ENCODE measurements around the gene OR52E5.

OR52E5 gene

DNA sequence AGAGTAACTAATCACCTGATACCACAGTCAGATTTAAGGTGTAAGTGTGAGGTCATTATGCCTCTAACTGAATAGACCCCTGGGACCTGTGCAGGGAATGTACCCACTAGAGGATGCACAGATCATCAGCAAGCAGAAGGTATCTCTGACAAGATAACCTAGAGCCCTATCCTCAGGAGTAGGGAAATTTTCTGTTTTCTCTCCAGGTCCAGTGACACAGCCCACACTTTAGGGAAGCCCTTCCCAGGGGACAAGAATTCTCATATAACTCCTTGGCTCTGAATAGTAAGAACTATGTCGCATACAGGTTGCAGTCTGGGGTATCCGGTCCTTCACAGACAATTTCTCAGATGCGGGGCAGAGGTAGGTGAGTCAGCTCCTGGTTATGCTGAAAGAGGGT is at the start of gene OR52E5:
OR52E5 (plus strand) TSS at position 301 of the 400 bp plus-strand sequence. CDS start 7,569 bp downstream, outside the sequence.
- H3K27ac ChIP-seq = no peak within 1 kb of the TSS
- ChIA-PET POLR2A (ENCODE audit: low non-redundant PET) (no interaction called here), CTCF (no interaction called here)
- DNase-seq (ENCODE audit: low spot score) = no peak
- TF ChIP-seq, protein P1, sequence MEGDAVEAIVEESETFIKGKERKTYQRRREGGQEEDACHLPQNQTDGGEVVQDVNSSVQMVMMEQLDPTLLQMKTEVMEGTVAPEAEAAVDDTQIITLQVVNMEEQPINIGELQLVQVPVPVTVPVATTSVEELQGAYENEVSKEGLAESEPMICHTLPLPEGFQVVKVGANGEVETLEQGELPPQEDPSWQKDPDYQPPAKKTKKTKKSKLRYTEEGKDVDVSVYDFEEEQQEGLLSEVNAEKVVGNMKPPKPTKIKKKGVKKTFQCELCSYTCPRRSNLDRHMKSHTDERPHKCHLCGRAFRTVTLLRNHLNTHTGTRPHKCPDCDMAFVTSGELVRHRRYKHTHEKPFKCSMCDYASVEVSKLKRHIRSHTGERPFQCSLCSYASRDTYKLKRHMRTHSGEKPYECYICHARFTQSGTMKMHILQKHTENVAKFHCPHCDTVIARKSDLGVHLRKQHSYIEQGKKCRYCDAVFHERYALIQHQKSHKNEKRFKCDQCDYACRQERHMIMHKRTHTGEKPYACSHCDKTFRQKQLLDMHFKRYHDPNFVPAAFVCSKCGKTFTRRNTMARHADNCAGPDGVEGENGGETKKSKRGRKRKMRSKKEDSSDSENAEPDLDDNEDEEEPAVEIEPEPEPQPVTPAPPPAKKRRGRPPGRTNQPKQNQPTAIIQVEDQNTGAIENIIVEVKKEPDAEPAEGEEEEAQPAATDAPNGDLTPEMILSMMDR (conservative IDR thresholded peaks at IDR 0.05; ENCODE audit: low read depth) = no peak

DNA sequence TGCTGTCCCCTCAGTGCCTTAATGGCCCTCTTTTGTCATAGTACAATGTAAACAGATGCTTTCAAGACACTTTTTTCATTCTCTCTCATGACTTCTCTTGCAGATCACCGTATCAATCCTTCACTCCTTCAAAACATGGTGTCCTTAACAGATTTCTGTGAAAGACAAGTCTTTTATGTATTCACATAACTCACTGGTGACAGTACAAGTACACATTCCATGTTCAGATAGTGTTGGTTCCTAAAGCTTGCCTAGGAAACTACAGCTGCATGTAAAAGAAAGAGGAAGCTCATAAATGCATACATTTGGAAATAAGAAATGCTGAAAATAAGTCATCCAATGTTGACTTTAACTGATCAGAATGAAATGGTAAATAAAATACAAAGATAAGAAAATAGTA is 46.3 kb upstream of the OR52E5 start:
- no peak overlapping the region for H3K27ac ChIP-seq
- POLR2A ChIA-PET (ENCODE audit: low non-redundant PET) = no interaction called here
- no peak for DNase-seq (ENCODE audit: low spot score)
- CTCF ChIA-PET = no interaction called here
- TF ChIP-seq, protein P1 (conservative IDR thresholded peaks at IDR 0.05; ENCODE audit: low read depth) = no peak

DNA sequence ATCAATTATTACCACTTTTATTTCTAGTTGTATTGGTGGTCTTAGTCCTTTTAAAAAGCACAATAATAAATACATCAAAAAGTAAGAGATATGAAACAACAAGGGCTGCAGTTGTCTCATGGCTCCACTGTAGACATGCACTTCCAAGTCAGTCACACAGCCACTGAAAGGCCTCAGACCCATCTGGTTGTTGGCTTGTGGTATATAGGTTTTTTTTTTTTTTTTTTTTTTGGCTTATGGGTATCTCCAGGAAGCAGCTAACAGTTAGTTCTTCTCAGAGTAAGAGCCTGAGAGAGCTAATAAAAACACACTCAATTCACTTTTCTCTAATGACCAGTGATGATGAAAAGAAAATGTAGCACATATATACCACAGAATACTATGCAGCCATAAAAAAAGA is 45.3 kb upstream of the OR52E5 start:
- no peak overlapping the region for H3K27ac ChIP-seq
- CTCF ChIA-PET = no interaction called here
- no peak for DNase-seq (ENCODE audit: low spot score)
- POLR2A ChIA-PET (ENCODE audit: low non-redundant PET) = no interaction called here
- TF ChIP-seq, protein P1 (conservative IDR thresholded peaks at IDR 0.05; ENCODE audit: low read depth) = no peak

DNA sequence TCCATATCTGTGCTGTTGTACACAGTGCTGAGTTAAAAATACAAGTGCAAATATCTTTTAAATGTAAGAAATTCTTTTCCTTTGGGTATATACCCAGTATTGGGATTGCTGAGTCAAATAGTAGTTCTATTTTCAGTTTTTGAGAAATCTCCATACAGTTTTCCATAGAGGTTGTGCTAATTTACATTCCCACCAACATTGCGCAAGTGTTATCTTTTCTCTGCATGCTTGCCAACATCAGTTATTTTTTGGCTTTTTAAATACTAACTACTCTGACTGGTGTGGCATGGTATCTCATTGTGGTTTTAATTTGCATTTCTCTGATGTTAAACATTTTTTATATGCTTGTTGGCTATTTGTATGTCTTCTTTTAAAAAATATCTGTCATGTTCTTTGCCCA is 42.0 kb upstream of the OR52E5 start:
- no peak for DNase-seq (ENCODE audit: low spot score)
- TF ChIP-seq, protein P1 (conservative IDR thresholded peaks at IDR 0.05; ENCODE audit: low read depth) = no peak
- CTCF ChIA-PET = no interaction called here
- H3K27ac ChIP-seq = no peak overlapping the region
- POLR2A ChIA-PET (ENCODE audit: low non-redundant PET) = no interaction called here

DNA sequence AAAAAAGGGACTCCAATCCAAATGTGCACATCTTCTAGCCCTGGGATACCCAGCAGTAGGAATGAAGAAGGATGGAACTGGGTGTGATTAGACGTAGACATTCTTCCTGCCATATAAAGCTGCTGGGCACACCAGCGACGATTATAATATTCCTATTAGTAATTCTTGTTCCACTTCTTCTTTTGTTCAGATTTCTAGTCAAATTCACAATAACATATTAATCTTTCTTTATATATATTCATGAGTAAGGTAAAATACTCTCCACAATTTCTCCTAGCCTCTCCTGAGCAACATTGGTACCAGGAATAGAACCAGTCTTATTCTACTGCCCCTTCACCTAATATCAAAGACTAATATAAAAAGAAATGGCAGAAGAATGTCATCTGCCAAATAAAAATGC is 35.4 kb upstream of the OR52E5 start, which contains the start of gene OR52E8:
OR52E8 (minus strand) TSS at position 101 of the 400 bp plus-strand sequence; CDS start at position 101, 0 bp downstream.
- TF ChIP-seq, protein P1 (conservative IDR thresholded peaks at IDR 0.05; ENCODE audit: low read depth) = no peak
- CTCF ChIA-PET = no interaction called here
- POLR2A ChIA-PET (ENCODE audit: low non-redundant PET) = no interaction called here
- no peak within 1 kb of the TSS for H3K27ac ChIP-seq
- DNase-seq (ENCODE audit: low spot score) = no peak

DNA sequence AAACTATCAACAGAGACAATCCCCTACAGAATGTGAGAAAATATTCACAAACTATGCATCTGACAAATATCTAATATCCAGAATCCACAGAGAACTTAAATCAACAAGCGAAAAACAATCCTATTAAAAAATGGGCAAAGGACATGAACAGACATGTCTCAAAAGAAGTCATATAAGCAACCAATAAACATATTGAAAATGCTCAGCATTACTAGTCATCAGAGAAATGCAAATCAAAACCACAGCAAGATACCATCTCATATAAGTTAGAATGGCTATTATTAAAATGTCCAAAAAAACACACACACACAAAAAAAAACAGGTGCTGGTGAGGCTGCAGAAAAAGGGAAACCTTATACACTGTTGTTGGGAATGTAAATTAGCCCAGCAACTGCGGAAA is 27.2 kb upstream of the OR52E5 start:
- no peak for DNase-seq (ENCODE audit: low spot score)
- CTCF ChIA-PET = interaction anchor here (0.6 kb wide), 1 partner anchor 24 kb away, joined by 3 read pairs; no protein-coding TSS in a partner anchor
- POLR2A ChIA-PET (ENCODE audit: low non-redundant PET) = no interaction called here
- no peak overlapping the region for H3K27ac ChIP-seq
- TF ChIP-seq, protein P1 (conservative IDR thresholded peaks at IDR 0.05; ENCODE audit: low read depth) = no peak

DNA sequence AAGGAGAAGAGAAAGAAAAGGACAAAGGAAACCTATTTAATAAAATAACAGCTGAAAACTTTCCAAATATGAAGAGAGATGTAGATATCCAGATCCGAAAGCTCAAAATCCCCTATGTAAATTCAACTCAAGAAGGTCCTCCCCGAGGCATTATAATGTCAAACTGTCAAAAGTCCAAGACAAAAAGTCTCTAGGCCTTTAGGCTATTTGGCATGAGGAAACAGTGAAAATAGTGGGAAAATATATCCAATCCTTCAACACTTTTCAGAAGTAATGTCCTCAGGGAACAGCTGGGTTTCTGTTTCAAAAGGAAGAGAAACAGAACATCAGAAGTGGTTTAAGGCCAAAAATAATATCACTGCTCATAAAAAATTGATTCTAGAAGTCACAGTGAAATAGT is 14.4 kb upstream of the OR52E5 start:
- ChIA-PET CTCF (no interaction called here), POLR2A (ENCODE audit: low non-redundant PET) (no interaction called here)
- TF ChIP-seq, protein P1 (conservative IDR thresholded peaks at IDR 0.05; ENCODE audit: low read depth) = no peak
- DNase-seq (ENCODE audit: low spot score) = no peak
- no peak overlapping the region for H3K27ac ChIP-seq

All from RWPE1 (cell line).